Measurements from ENCODE around the gene MT1G. TPM values are rescaled to one million over a fixed set of nuclear protein-coding genes. Genes with fewer than 3 reads are reported as not detected.

MT1G gene
- total RNA-seq, 4 donors from 2014 or later = 35.9 to 117 (median 62.7) TPM

DNA sequence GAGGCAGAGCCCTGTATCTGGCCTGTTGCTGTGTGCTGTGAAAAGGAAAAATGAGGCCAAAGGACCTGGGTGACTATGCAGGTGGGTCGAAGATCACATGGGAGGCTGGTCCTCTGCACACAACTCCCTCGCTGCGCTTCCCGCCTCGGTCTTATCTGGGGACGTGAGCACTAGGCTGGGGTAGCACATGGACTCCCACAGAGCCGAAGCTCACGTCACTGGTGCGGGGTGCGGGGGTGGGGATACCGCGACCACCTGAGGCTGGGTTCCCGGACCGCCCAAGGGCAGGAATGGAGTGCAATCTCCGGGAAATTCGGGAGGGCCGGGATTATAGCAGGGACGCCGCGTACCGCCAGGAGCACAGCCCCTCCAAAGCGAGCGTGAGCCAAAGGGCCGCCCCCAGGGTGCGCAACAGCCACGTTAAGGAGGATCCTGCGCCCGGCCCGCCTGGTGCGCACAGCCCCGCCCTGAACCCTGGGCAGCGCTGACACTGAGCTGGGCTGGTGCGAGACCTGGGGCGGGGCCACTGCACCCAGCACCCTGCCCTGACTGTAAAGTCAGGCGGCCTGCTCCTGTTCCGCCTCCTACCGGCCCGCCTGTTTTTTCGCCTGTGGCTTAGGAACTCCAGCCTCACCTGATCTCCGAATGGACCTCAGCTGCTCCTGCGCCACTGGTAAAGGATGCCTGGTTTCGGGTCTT, 24.6 kb downstream of the MT1G start:
- Histone ChIP-seq H3K27ac (peak overlapping the region; percentile 62), H3K4me1 (peaks cover 27% of the 10 kb centered on the region), H3K9me3 (no peaks in the 10 kb centered on the region), H3K27me3 (peaks cover 22% of the 10 kb centered on the region), H3K36me3 (no peaks in the 10 kb centered on the region), H3K4me3 (peak overlapping the region; percentile 41)
- no peak for TF ChIP-seq EP300 (IDR thresholded peaks at IDR 0.05)
- TF ChIP-seq POLR2A (IDR thresholded peaks at IDR 0.05) = no peak
- peak in 1 of 3 donors; percentile 60 for TF ChIP-seq POLR2AphosphoS5 (IDR thresholded peaks at IDR 0.05)
- TF ChIP-seq CTCF (IDR thresholded peaks at IDR 0.05) = peak; percentile 18 to 21
- WGBS = 22% methylated on average over 33 of the region's 42 CpGs
- DNase-seq (ENCODE audit: low spot score in 2 of 2) = peak in 1 of 2 donors; percentile 88

DNA sequence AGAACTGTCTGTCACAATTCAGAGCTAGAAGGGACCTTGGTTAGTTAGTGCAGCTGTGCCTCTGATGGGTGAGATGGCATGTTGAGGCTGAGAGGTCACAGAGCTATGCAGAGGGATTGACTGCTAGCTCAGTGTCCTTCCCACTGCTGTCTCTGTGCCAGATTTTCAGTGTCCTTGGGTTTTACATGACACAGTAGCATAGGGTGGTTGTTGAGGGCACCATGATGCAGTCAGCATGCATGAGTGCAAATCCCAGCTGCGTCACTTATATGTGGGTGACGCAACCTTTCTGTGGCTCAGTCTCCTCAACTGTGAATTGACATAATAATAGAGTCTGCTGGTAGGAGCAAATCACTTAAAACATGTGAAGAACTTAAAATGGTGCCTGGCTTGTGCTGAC, 26.7 kb downstream of the MT1G start:
- Histone ChIP-seq H3K27me3 (peaks cover 25% of the 10 kb centered on the region), H3K4me1 (peaks cover 31% of the 10 kb centered on the region)

DNA sequence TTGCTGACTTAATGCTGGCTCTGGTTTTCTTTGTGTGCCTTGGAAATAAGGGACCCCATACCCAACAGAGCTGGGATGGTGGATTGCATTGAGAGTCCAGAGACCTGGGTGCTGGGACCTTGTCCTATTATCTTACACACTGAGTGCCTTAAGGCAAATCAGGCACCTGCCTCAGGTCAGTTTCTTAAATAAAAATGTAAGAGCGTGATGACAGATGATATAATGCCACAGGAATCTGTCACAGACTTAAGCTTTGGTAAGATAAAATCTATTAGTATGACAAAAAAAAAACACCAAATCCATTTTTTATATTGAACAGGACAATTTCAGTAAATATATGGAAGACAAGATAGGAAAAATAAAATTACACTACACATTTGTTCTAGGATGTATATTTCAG, 27.8 kb downstream of the MT1G start:
- TF ChIP-seq EP300 (IDR thresholded peaks at IDR 0.05) (no peak), POLR2AphosphoS5 (IDR thresholded peaks at IDR 0.05) (no peak), CTCF (IDR thresholded peaks at IDR 0.05) (no peak), POLR2A (IDR thresholded peaks at IDR 0.05) (no peak)
- peaks cover 34% of the 10 kb centered on the region for H3K27me3 ChIP-seq
- no peaks in the 10 kb centered on the region for H3K9me3 ChIP-seq
- peaks cover 38% of the 10 kb centered on the region for H3K4me1 ChIP-seq
- H3K4me3 ChIP-seq = no peak overlapping the region
- no peak for DNase-seq (ENCODE audit: low spot score in 2 of 2)
- no peaks in the 10 kb centered on the region for H3K36me3 ChIP-seq
- no peak overlapping the region for H3K27ac ChIP-seq
- WGBS = 82% methylated on average over 1 of the region's 1 CpG

More for the DNA sequence above, 26.7 kb downstream of the MT1G start:
- 65% methylated on average over 2 of the region's 2 CpGs for WGBS
- Histone ChIP-seq H3K27ac (no peak overlapping the region), H3K9me3 (no peaks in the 10 kb centered on the region), H3K36me3 (no peaks in the 10 kb centered on the region), H3K4me3 (no peak overlapping the region)
- no peak for TF ChIP-seq POLR2AphosphoS5 (IDR thresholded peaks at IDR 0.05)
- no peak for TF ChIP-seq CTCF (IDR thresholded peaks at IDR 0.05)
- DNase-seq (ENCODE audit: low spot score in 2 of 2) = no peak

DNA sequence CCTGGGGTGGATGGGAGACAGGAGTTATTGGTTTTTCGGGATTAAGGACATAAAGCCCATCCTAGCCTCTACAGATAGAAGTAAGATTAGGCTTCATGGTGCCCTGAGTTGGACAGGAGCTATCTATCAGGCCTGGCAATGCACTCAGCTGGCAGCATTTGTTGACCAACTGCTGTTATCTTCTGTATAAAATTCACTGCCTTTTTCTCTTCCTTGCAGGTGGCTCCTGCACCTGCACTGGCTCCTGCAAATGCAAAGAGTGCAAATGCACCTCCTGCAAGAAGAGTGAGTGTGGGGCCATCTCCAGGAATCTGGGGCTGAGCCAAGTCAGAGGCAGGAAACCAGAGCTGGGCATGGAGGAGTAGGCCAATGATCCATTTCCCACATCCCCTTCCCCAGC, 28.8 kb downstream of the MT1G start:
- peaks cover 42% of the 10 kb centered on the region for H3K27me3 ChIP-seq
- 90% methylated on average over 1 of the region's 1 CpG for WGBS
- H3K4me1 ChIP-seq = peaks cover 40% of the 10 kb centered on the region
- no peak overlapping the region for H3K4me3 ChIP-seq
- H3K27ac ChIP-seq = peak overlapping the region; percentile 74
- DNase-seq (ENCODE audit: low spot score in 2 of 2) = no peak
- no peak for TF ChIP-seq POLR2A (IDR thresholded peaks at IDR 0.05)
- TF ChIP-seq CTCF (IDR thresholded peaks at IDR 0.05) = no peak
- no peak for TF ChIP-seq EP300 (IDR thresholded peaks at IDR 0.05)
- TF ChIP-seq POLR2AphosphoS5 (IDR thresholded peaks at IDR 0.05) = no peak
- no peaks in the 10 kb centered on the region for H3K9me3 ChIP-seq
- no peaks in the 10 kb centered on the region for H3K36me3 ChIP-seq

- Histone ChIP-seq H3K4me1 (peaks cover 34% of the 10 kb centered on the region), H3K9me3 (no peaks in the 10 kb centered on the region), H3K27ac (peak within 1 kb of the TSS; percentile 74), H3K4me3 (peak within 1 kb of the TSS; percentile 47), H3K36me3 (no peaks in the 10 kb centered on the region), H3K27me3 (peaks cover 42% of the 10 kb centered on the region)
- 30% methylated on average over 39 of the region's 68 CpGs for WGBS
- peak; percentile 88 to 91 for DNase-seq (ENCODE audit: low spot score in 2 of 2)
- TF ChIP-seq POLR2A (IDR thresholded peaks at IDR 0.05) (peak in 1 of 2 donors; percentile 63), EP300 (IDR thresholded peaks at IDR 0.05) (no peak), POLR2AphosphoS5 (IDR thresholded peaks at IDR 0.05) (peak in 1 of 3 donors; percentile 66)
These were observed 29.8 kb downstream of the MT1G start, which contains the start of gene MT1A for GRCh38 chr16:56637814-56638750. MT1A (plus strand) TSS chr16:56638666; CDS start chr16:56638739, 73 bp downstream.
